ENCODE measurements around the gene RHOJ.

The RHOJ gene

GRCh38 chr14:63286071-63286470 is 81.8 kb downstream of the RHOJ start:
- no peak for TF ChIP-seq CTCF (IDR thresholded peaks at IDR 0.05; ENCODE audit: low read depth, low read length)
- no peak for TF ChIP-seq POLR2A (IDR thresholded peaks at IDR 0.05; ENCODE audit: extremely low read depth, insufficient read length)
- no peak for TF ChIP-seq MYC (IDR thresholded peaks at IDR 0.05; ENCODE audit: low read depth, low read length)
- no peak for TF ChIP-seq MAX (IDR thresholded peaks at IDR 0.05; ENCODE audit: low read depth, low read length)

GRCh38 chr14:63287666-63288483 is 83.6 kb downstream of the RHOJ start:
- no peak for DNase-seq (ENCODE audit: low read depth)
- TF ChIP-seq MAX (IDR thresholded peaks at IDR 0.05; ENCODE audit: low read depth, low read length) (no peak), MYC (IDR thresholded peaks at IDR 0.05; ENCODE audit: low read depth, low read length) (no peak), CTCF (IDR thresholded peaks at IDR 0.05; ENCODE audit: low read depth, low read length) (no peak), POLR2A (IDR thresholded peaks at IDR 0.05; ENCODE audit: extremely low read depth, insufficient read length) (no peak)
- H3K4me3 ChIP-seq (ENCODE audit: low read depth, low read length): no peak overlapping the region

More at GRCh38 chr14:63286071-63286470, 81.8 kb downstream of the RHOJ start:
- DNase-seq (ENCODE audit: low read depth): no peak
- no peak overlapping the region for H3K4me3 ChIP-seq (ENCODE audit: low read depth, low read length)

- TF ChIP-seq CTCF (IDR thresholded peaks at IDR 0.05; ENCODE audit: low read depth, low read length) (no peak), MYC (IDR thresholded peaks at IDR 0.05; ENCODE audit: low read depth, low read length) (no peak)
- H3K4me3 ChIP-seq (ENCODE audit: low read depth, low read length): no peak overlapping the region
- DNase-seq (ENCODE audit: low read depth): no peak
These were observed 84.6 kb downstream of the RHOJ start for GRCh38 chr14:63288853-63289252.

GRCh38 chr14:63290741-63291430 is 86.6 kb downstream of the RHOJ start:
- peak; percentile 16 for DNase-seq (ENCODE audit: low read depth)
- no peak overlapping the region for H3K4me3 ChIP-seq (ENCODE audit: low read depth, low read length)
- TF ChIP-seq MAX (IDR thresholded peaks at IDR 0.05; ENCODE audit: low read depth, low read length): no peak
- no peak for TF ChIP-seq POLR2A (IDR thresholded peaks at IDR 0.05; ENCODE audit: extremely low read depth, insufficient read length)
- TF ChIP-seq MYC (IDR thresholded peaks at IDR 0.05; ENCODE audit: low read depth, low read length): no peak
- TF ChIP-seq CTCF (IDR thresholded peaks at IDR 0.05; ENCODE audit: low read depth, low read length): no peak

GRCh38 chr14:63292805-63293204 is 88.6 kb downstream of the RHOJ start:
- TF ChIP-seq MAX (IDR thresholded peaks at IDR 0.05; ENCODE audit: low read depth, low read length): no peak
- no peak for TF ChIP-seq POLR2A (IDR thresholded peaks at IDR 0.05; ENCODE audit: extremely low read depth, insufficient read length)
- no peak for TF ChIP-seq CTCF (IDR thresholded peaks at IDR 0.05; ENCODE audit: low read depth, low read length)
- no peak for TF ChIP-seq MYC (IDR thresholded peaks at IDR 0.05; ENCODE audit: low read depth, low read length)
- no peak for DNase-seq (ENCODE audit: low read depth)
- H3K4me3 ChIP-seq (ENCODE audit: low read depth, low read length): no peak overlapping the region
